Smooth muscle cell (in vitro differentiated cells): ENCODE data around the gene TRPM3. TPM values are rescaled to one million over a fixed set of nuclear protein-coding genes. Genes with fewer than 3 reads are reported as not detected.

Experiments used
- DNase-seq: peaks from one replicate; lab custom pipeline; 2025; ENCODE audit not compliant: unreplicated experiment; lab: John Stamatoyannopoulos, UW
- H2AFZ ChIP-seq: fragments of 200-600 bp; sonication (generic); 2 replicates; pipeline ENCODE4 v1.6.0; 2016; ENCODE audit warnings: antibody characterized with exemption, low read depth, mild to moderate bottlenecking
- H3F3A ChIP-seq: fragments of 200-600 bp; sonication (generic); 2 replicates; pipeline ENCODE4 v1.6.0; 2017; ENCODE audit warnings: antibody characterized with exemption, low read depth
- H3K27ac ChIP-seq: fragments of 200-600 bp; sonication (generic); 2 replicates; pipeline ENCODE4 v1.5.1; 2016; ENCODE audit warnings: low read depth, mild to moderate bottlenecking
- H3K27me3 ChIP-seq: fragments of 200-600 bp; sonication (generic); 2 replicates; pipeline ENCODE4 v1.6.1; 2016; ENCODE audit warnings: low read depth, mild to moderate bottlenecking
- H3K36me3 ChIP-seq: fragments of 200-600 bp; sonication (generic); 2 replicates; pipeline ENCODE4 v1.5.1; 2016; ENCODE audit warnings: low read depth
- H3K4me1 ChIP-seq: fragments of 200-600 bp; sonication (generic); 2 replicates; pipeline ENCODE4 v1.5.1; 2016; ENCODE audit warnings: low read depth
- H3K4me2 ChIP-seq: fragments of 200-600 bp; sonication (generic); 2 replicates; pipeline ENCODE4 v1.6.0; 2016; ENCODE audit warnings: mild to moderate bottlenecking
- H3K4me3 ChIP-seq: fragments of 200-600 bp; sonication (generic); 2 replicates; pipeline ENCODE4 v1.5.1; 2016; ENCODE audit warnings: mild to moderate bottlenecking
- H3K79me2 ChIP-seq: fragments of 200-600 bp; sonication (generic); 2 replicates; pipeline ENCODE4 v1.6.0; 2016; ENCODE audit warnings: low read depth, mild to moderate bottlenecking
- H3K9ac ChIP-seq: fragments of 200-600 bp; sonication (generic); 2 replicates; pipeline ENCODE4 v1.6.0; 2016; ENCODE audit warnings: low read depth
- H3K9me3 ChIP-seq: fragments of 200-600 bp; sonication (generic); replicated peaks from 2 replicates; pipeline ENCODE4 v1.5.1; 2016; ENCODE audit warnings: low read depth
- H4K20me1 ChIP-seq: fragments of 200-600 bp; sonication (generic); 2 replicates; pipeline ENCODE4 v1.6.0; 2016; ENCODE audit warnings: low read depth
- CTCF ChIP-seq: fragments of 200-600 bp; sonication (generic); IDR thresholded peaks from 2 replicates; pipeline ENCODE4 v1.5.1; 2017; ENCODE audit warnings: borderline replicate concordance, mild to moderate bottlenecking, antibody characterized with exemption; ENCODE audit not compliant: insufficient read depth, poor library complexity, severe bottlenecking
- WGBS: methylation state at CpG from one replicate; pipeline ENCODE4 v1.1.7; 2016; ENCODE audit warnings: low lambda C conversion rate; 5-methylcytosine and 5-hydroxymethylcytosine counted together
- polyA plus RNA-seq: library from polyadenylated mRNA; unstranded; fragments of >200 nt; fragmentation: Nextera tagmentation; extraction: Ambion mirVana; gene quantifications from 2 replicates; pipeline ENCODE4 v1.2.1, GENCODE V29; 2016
- total RNA-seq: library from RNA; depleted of rRNA; stranded (reverse); fragments of >200 nt; gene quantifications from 2 replicates; pipeline ENCODE4 v1.2.3, GENCODE V29; 2014

TRPM3 gene
- total and polyA plus RNA-seq, 2 experiments from 2014 or later = not detected

GRCh38 chr9:70504834-70505233, 616.6 kb downstream of the TRPM3 start:
- no peak overlapping the region for H3K4me3 ChIP-seq
- no peak for DNase-seq
- H3K36me3 ChIP-seq = no peaks in the 10 kb centered on the region
- H3K9me3 ChIP-seq = no peaks in the 10 kb centered on the region
- no peak overlapping the region for H3K4me2 ChIP-seq
- no peaks in the 10 kb centered on the region for H4K20me1 ChIP-seq
- H3K27ac ChIP-seq = no peak overlapping the region
- H3K9ac ChIP-seq = no peak overlapping the region
- no peaks in the 10 kb centered on the region for H3K79me2 ChIP-seq
- H3F3A ChIP-seq = no peaks in the 10 kb centered on the region
- TF ChIP-seq CTCF = no peak
- no peaks in the 10 kb centered on the region for H3K27me3 ChIP-seq
- no peak overlapping the region for H2AFZ ChIP-seq
- no peaks in the 10 kb centered on the region for H3K4me1 ChIP-seq
- 86% methylated on average over 4 of the region's 4 CpGs for WGBS

- no peaks in the 10 kb centered on the region for H3F3A ChIP-seq
- no peak overlapping the region for H2AFZ ChIP-seq
- no peaks in the 10 kb centered on the region for H3K9me3 ChIP-seq
- H3K4me2 ChIP-seq = no peak overlapping the region
- H3K4me1 ChIP-seq = no peaks in the 10 kb centered on the region
- TF ChIP-seq CTCF = no peak
- no peak overlapping the region for H3K4me3 ChIP-seq
- H3K79me2 ChIP-seq = no peaks in the 10 kb centered on the region
- H3K36me3 ChIP-seq = no peaks in the 10 kb centered on the region
- no peak overlapping the region for H3K27ac ChIP-seq
- H4K20me1 ChIP-seq = no peaks in the 10 kb centered on the region
- H3K9ac ChIP-seq = no peak overlapping the region
- no peaks in the 10 kb centered on the region for H3K27me3 ChIP-seq
- DNase-seq = no peak
- WGBS = 88% methylated on average over 1 of the region's 1 CpG
These were observed 618.7 kb downstream of the TRPM3 start for GRCh38 chr9:70502690-70503089.

GRCh38 chr9:70500793-70501192, 620.6 kb downstream of the TRPM3 start:
- Histone ChIP-seq H3K27me3 (no peaks in the 10 kb centered on the region), H3K4me3 (no peak overlapping the region), H3K4me2 (no peak overlapping the region), H3K9me3 (no peaks in the 10 kb centered on the region), H3K79me2 (no peaks in the 10 kb centered on the region), H3K27ac (no peak overlapping the region), H3K4me1 (no peaks in the 10 kb centered on the region), H3K9ac (no peak overlapping the region), H2AFZ (no peak overlapping the region), H3K36me3 (no peaks in the 10 kb centered on the region), H3F3A (no peaks in the 10 kb centered on the region), H4K20me1 (no peaks in the 10 kb centered on the region)
- 38% methylated on average over 1 of the region's 1 CpG for WGBS
- no peak for TF ChIP-seq CTCF
- DNase-seq = no peak

GRCh38 chr9:70499621-70500020, 621.8 kb downstream of the TRPM3 start:
- TF ChIP-seq CTCF = no peak
- no peaks in the 10 kb centered on the region for H3K79me2 ChIP-seq
- no peak overlapping the region for H3K4me3 ChIP-seq
- no peak for DNase-seq
- H4K20me1 ChIP-seq = no peaks in the 10 kb centered on the region
- H2AFZ ChIP-seq = peak overlapping the region; percentile 62
- H3K9ac ChIP-seq = no peak overlapping the region
- no peaks in the 10 kb centered on the region for H3K27me3 ChIP-seq
- H3K27ac ChIP-seq = no peak overlapping the region
- no peaks in the 10 kb centered on the region for H3K9me3 ChIP-seq
- no peaks in the 10 kb centered on the region for H3K36me3 ChIP-seq
- 90% methylated on average over 1 of the region's 1 CpG for WGBS
- no peak overlapping the region for H3K4me2 ChIP-seq
- H3F3A ChIP-seq = no peaks in the 10 kb centered on the region
- no peaks in the 10 kb centered on the region for H3K4me1 ChIP-seq
